ENCODE data around the gene CCDC178. TPM values are rescaled to one million over a fixed set of nuclear protein-coding genes. Genes with fewer than 3 reads are reported as not detected.

The CCDC178 gene
- total and polyA plus RNA-seq, 2 of the 4 experiments (the other 2 are of a cell fraction), result not detected

- intact Hi-C loops (cut with micrococcal nuclease), result loop anchor here (1.0 to 5.0 kb wide), 3 partner anchors 264 to 1091 kb away; no protein-coding TSS in a partner anchor
Measured at GRCh38 chr18:33231474-33232317, 208.8 kb downstream of the CCDC178 start.

More at GRCh38 chr18:33231474-33232317, 208.8 kb downstream of the CCDC178 start:
- no peak overlapping the region for H2AK9ac ChIP-seq (replicated peaks; ENCODE audit: low read depth, low read length, poor library complexity)
- no peak overlapping the region for H2AFZ ChIP-seq (replicated peaks; ENCODE audit: low read length, poor library complexity)
- no peaks in the 10 kb centered on the region for H3K9me1 ChIP-seq (ENCODE audit: insufficient read depth, low read length)
- no peaks in the 10 kb centered on the region for H3K79me1 ChIP-seq (ENCODE audit: low read depth in 1 of 2, low read length in 2 of 2)
- H3K9ac ChIP-seq (ENCODE audit: low read depth, low read length), result no peak overlapping the region
- ATAC-seq (ENCODE audit: low read depth) (peak; percentile 94), DNase-seq (peak; percentile 60)
- dilution Hi-C loops (cut with HindIII; ENCODE audit: low sequenced_read_pairs, unreplicated experiment) (no loop called here), in situ Hi-C loops (cut with MboI; ENCODE audit: low sequenced_read_pairs) (loop anchor here (10.0 kb wide), 1 partner anchor 533 kb away; no protein-coding TSS in a partner anchor)
- WGBS, 2 experiments (ENCODE audit: extremely low coverage in 2 of 2, insufficient read length in 1 of 2), result 64% methylated on average over 2 of the region's 6 CpGs; no CpG with 5 or more reads in 1 of the 2 experiments
- no peak overlapping the region for H2BK15ac ChIP-seq (ENCODE audit: low read depth, low read length)
- POLR2A ChIA-PET (ENCODE audit: unreplicated experiment), result no interaction called here
- H3K14ac ChIP-seq (replicated peaks; ENCODE audit: low read depth, low read length), result no peak overlapping the region
- H3K23ac ChIP-seq (ENCODE audit: low read depth, low read length), result no peak overlapping the region
- H3K27ac ChIP-seq (ENCODE audit: insufficient read depth, low read length), result no peak overlapping the region
- CTCF ChIA-PET, result interaction anchor here (0.5 to 1.6 kb wide), 21 partner anchors 10 to 530 kb away, joined by 3 to 19 read pairs (median 4); no protein-coding TSS in a partner anchor
- H3K9me3 ChIP-seq (ENCODE audit: control insufficient read depth, insufficient read depth, low read length), result no peaks in the 10 kb centered on the region
- H3K4me1 ChIP-seq (ENCODE audit: control insufficient read depth, insufficient read depth, low read length), result no peaks in the 10 kb centered on the region
- no peak overlapping the region for H4K5ac ChIP-seq (ENCODE audit: low read depth, low read length)
- H4K20me1 ChIP-seq (ENCODE audit: insufficient read depth, low read length), result no peaks in the 10 kb centered on the region
- no peak overlapping the region for H2BK5ac ChIP-seq (ENCODE audit: low read depth, low read length, poor library complexity, severe bottlenecking)
- H3K36me3 ChIP-seq (ENCODE audit: control insufficient read depth, insufficient read depth, low read length), result no peaks in the 10 kb centered on the region
- H2AK5ac ChIP-seq (ENCODE audit: low read depth, low read length), result no peak overlapping the region
- H2BK120ac ChIP-seq (ENCODE audit: low read depth, low read length), result no peak overlapping the region
- no peak overlapping the region for H3K4me2 ChIP-seq (ENCODE audit: low read depth, low read length)
- H4K8ac ChIP-seq (ENCODE audit: low read depth in 2 of 2, low read length in 2 of 2), result no peak overlapping the region
- H3K56ac ChIP-seq (ENCODE audit: extremely low read depth, insufficient read depth, low read length), result no peak overlapping the region
- no peak overlapping the region for H3K18ac ChIP-seq (ENCODE audit: low read depth, low read length)
- H4K91ac ChIP-seq (ENCODE audit: insufficient read depth, low read depth, low read length), result no peak overlapping the region
- no peak overlapping the region for H2BK20ac ChIP-seq (ENCODE audit: low read depth, low read length)
- H3K4ac ChIP-seq (ENCODE audit: low read depth, low read length), result no peak overlapping the region
- H3K27me3 ChIP-seq (ENCODE audit: control insufficient read depth, insufficient read depth, low read length), result no peaks in the 10 kb centered on the region
- H3K4me3 ChIP-seq (ENCODE audit: insufficient read depth, low read depth, low read length), result no peak overlapping the region
- TF ChIP-seq, protein P1, sequence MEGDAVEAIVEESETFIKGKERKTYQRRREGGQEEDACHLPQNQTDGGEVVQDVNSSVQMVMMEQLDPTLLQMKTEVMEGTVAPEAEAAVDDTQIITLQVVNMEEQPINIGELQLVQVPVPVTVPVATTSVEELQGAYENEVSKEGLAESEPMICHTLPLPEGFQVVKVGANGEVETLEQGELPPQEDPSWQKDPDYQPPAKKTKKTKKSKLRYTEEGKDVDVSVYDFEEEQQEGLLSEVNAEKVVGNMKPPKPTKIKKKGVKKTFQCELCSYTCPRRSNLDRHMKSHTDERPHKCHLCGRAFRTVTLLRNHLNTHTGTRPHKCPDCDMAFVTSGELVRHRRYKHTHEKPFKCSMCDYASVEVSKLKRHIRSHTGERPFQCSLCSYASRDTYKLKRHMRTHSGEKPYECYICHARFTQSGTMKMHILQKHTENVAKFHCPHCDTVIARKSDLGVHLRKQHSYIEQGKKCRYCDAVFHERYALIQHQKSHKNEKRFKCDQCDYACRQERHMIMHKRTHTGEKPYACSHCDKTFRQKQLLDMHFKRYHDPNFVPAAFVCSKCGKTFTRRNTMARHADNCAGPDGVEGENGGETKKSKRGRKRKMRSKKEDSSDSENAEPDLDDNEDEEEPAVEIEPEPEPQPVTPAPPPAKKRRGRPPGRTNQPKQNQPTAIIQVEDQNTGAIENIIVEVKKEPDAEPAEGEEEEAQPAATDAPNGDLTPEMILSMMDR (conservative IDR thresholded peaks at IDR 0.05; ENCODE audit: low read depth, low read length), result peak; percentile 77
- TF ChIP-seq BHLHE40 (IDR thresholded peaks at IDR 0.05; ENCODE audit: low read depth, low read length), result no peak
- no peak for TF ChIP-seq MXI1 (IDR thresholded peaks at IDR 0.05; ENCODE audit: borderline replicate concordance, low read depth, low read length)
- no peak for TF ChIP-seq CHD1 (IDR thresholded peaks at IDR 0.05; ENCODE audit: low read depth, low read length)
- peak; percentile 42 for TF ChIP-seq SMC3 (IDR thresholded peaks at IDR 0.05; ENCODE audit: low read depth, low read length)
- TF ChIP-seq RAD21 (IDR thresholded peaks at IDR 0.05; ENCODE audit: low read length), result peak; percentile 63
- no TSS peak for BruUV-seq (replicated peaks)
